Stimulated activated effector memory CD8-positive, alpha-beta T cell treated with anti-CD3 and anti-CD28 coated beads, Interleukin-12 subunit alpha, Interleukin-12 subunit beta, amount 100 ng/mL, for 72 hours (primary cell): ENCODE measurements around the gene TGM1.

Source experiments
- ATAC-seq: fragments of 150-1000 bp; cut with Tn5 transposase; 2 replicates; pipeline ENCODE4 v1.10.0; 2021
- DNase-seq, 2 donors: peaks; one replicate each; pipeline ENCODE4 v3.0.0; 2021 to 2022; ENCODE audit warnings: low spot score in 2 of 2
- H3K27ac Mint-ChIP-seq: one replicate; pipeline ENCODE4 v1.8.0; 2022; ENCODE audit warnings: mild to moderate bottlenecking, mixed read lengths
- H3K36me3 Mint-ChIP-seq: one replicate; pipeline ENCODE4 v1.8.0; 2022; ENCODE audit warnings: mild to moderate bottlenecking, mixed read lengths
- H3K4me1 Mint-ChIP-seq: one replicate; pipeline ENCODE4 v1.8.0; 2022; ENCODE audit warnings: mixed read lengths
- H3K4me3 Mint-ChIP-seq: one replicate; pipeline ENCODE4 v1.8.0; 2022; ENCODE audit warnings: mild to moderate bottlenecking, mixed read lengths
- H3K9me3 Mint-ChIP-seq: one replicate; pipeline ENCODE4 v1.8.0; 2022; ENCODE audit warnings: mixed read lengths

The TGM1 gene

DNA sequence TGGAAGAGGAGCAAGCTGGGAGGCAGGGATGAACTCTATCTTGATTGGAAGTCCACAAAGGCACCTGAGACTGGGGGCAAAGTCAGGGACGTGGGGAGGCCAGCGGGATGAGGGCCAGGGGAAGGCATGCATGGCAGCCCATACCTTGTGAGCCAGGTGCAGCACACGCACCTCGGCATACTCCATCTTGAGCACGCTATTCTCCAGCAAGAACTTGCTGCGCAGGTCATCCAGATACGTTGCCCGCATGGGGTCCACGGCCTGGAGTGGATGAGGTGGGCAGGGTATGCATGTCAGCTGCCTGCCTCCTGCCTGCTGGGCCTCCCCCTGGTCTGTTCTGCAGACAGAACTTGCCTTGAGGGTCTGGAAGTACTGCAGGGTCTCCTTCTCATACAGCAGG lies 4.5 kb upstream of the TGM1 start:
- H3K27ac Mint-ChIP-seq = peak overlapping the region; percentile 9
- no peaks in the 10 kb centered on the region for H3K9me3 Mint-ChIP-seq
- DNase-seq = no peak
- no peak for ATAC-seq
- H3K4me3 Mint-ChIP-seq = no peak overlapping the region
- peaks cover 28% of the 10 kb centered on the region for H3K36me3 Mint-ChIP-seq
- peaks cover 34% of the 10 kb centered on the region for H3K4me1 Mint-ChIP-seq

GRCh38 chr14:24266344-24267244 lies 3.6 kb upstream of the TGM1 start:
- H3K4me3 Mint-ChIP-seq = no peak overlapping the region
- peak overlapping the region; percentile 9 for H3K27ac Mint-ChIP-seq

DNA sequence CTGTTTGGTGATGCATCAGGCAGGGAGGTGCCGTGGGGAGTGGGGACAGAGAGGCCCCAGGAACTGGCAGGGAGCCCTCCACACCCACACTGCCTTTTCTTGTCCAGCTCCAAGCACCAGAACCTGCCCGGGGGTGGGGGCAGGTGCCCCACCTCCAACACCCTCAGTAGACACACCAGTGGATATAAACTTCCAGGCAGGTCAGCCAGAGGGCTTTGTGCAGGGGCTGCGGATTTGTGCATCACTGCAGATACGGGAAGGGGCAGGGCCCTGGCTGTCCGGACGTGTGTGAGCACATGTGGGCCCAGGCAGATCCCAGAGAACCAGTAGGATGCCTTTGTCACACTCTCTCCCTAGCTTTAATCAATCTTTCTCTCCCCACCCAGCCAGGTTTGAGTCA lies 1.3 kb upstream of the TGM1 start:
- no peak for ATAC-seq

More at GRCh38 chr14:24266344-24267244, 3.6 kb upstream of the TGM1 start:
- DNase-seq = no peak
- no peak for ATAC-seq
- Mint-ChIP-seq H3K9me3 (no peaks in the 10 kb centered on the region), H3K36me3 (peaks cover 23% of the 10 kb centered on the region), H3K4me1 (peaks cover 25% of the 10 kb centered on the region)

DNA sequence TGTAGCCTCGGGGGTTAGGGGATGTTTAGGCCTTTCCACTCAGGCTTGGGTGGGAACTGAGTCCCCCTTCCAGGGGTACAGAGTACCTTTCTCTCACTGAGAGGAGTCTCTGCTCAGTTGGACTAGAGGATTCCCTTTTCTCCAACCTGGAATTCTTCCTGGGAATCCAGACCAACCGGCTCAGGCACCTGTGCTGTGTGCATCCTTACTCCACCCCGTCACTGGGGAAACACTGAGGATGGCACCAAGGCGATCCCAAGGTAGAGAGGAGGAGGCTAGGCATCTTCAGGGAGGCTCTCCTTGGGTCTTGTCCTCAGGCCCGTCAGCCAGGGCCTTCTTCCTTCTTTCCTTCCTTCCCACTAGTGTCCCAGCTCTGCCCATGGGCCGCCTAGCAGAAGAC lies 871 bp upstream of the TGM1 start:
- Mint-ChIP-seq H3K4me1 (peaks cover 14% of the 10 kb centered on the region), H3K4me3 (no peak overlapping the region), H3K9me3 (no peaks in the 10 kb centered on the region), H3K27ac (no peak overlapping the region), H3K36me3 (peaks cover 15% of the 10 kb centered on the region)
- DNase-seq (no peak), ATAC-seq (no peak)

More for the DNA sequence above, 1.3 kb upstream of the TGM1 start:
- Mint-ChIP-seq H3K36me3 (peaks cover 19% of the 10 kb centered on the region), H3K4me1 (peaks cover 16% of the 10 kb centered on the region), H3K27ac (no peak overlapping the region), H3K9me3 (no peaks in the 10 kb centered on the region), H3K4me3 (no peak overlapping the region)
- DNase-seq = no peak

GRCh38 chr14:24261969-24262327 lies 1.0 kb downstream of the TGM1 start:
- Mint-ChIP-seq H3K27ac (no peak overlapping the region), H3K36me3 (peaks cover 3% of the 10 kb centered on the region), H3K4me3 (no peak overlapping the region), H3K4me1 (peaks cover 8% of the 10 kb centered on the region), H3K9me3 (no peaks in the 10 kb centered on the region)
- DNase-seq (no peak), ATAC-seq (no peak)

DNA sequence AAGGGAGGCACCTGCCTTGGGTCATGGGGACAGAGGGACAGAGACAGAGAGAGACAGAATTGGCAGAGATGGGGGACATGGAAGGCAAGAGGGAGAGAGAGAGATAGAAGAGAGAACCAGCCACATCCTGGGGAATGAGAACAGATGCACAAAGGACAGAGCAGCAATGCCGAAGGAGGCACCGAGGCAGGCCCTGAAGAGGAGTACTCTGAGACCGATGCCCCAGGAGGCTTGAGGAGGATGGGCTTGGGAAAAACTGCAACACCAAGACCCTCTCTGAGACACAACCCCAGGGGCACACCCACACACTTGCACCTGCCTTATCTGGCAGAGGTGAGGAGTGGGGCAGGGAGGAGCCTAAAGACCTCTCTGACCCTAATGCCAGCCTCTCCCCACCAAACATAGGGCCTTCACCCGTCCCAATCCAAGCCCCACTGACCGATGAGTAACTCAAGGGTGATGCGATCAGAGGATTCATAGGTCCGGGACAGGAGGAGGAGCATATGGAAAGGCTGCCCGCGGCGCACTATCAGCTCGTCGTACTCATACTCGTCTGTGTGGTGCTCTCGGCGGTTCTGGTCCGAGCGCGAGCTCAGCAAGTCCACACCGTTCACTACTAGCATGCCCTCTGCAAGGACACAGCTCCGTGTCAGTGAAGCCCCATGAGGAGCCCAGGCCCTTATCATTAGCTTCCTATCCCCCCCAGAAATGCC lies 1.6 kb downstream of the TGM1 start:
- Mint-ChIP-seq H3K27ac (peak overlapping the region; percentile 49), H3K9me3 (no peaks in the 10 kb centered on the region), H3K4me3 (no peak overlapping the region), H3K36me3 (no peaks in the 10 kb centered on the region), H3K4me1 (peaks cover 3% of the 10 kb centered on the region)
- ATAC-seq (no peak), DNase-seq (no peak)

GRCh38 chr14:24260780-24261157 lies 2.2 kb downstream of the TGM1 start:
- DNase-seq = no peak
- H3K36me3 Mint-ChIP-seq = no peaks in the 10 kb centered on the region

GRCh38 chr14:24260026-24260779 lies 2.8 kb downstream of the TGM1 start:
- H3K4me1 Mint-ChIP-seq = no peaks in the 10 kb centered on the region
- H3K27ac Mint-ChIP-seq = no peak overlapping the region
- H3K4me3 Mint-ChIP-seq = no peak overlapping the region
- no peaks in the 10 kb centered on the region for H3K9me3 Mint-ChIP-seq
- DNase-seq (no peak), ATAC-seq (no peak)
- H3K36me3 Mint-ChIP-seq = peaks cover 2% of the 10 kb centered on the region

More at GRCh38 chr14:24260780-24261157, 2.2 kb downstream of the TGM1 start:
- Mint-ChIP-seq H3K4me1 (no peaks in the 10 kb centered on the region), H3K27ac (peak overlapping the region; percentile 49), H3K9me3 (no peaks in the 10 kb centered on the region), H3K4me3 (no peak overlapping the region)
- no peak for ATAC-seq

- ATAC-seq = no peak
- DNase-seq = no peak
- Mint-ChIP-seq H3K4me3 (no peak overlapping the region), H3K36me3 (peaks cover 5% of the 10 kb centered on the region), H3K4me1 (no peaks in the 10 kb centered on the region), H3K27ac (no peak overlapping the region), H3K9me3 (no peaks in the 10 kb centered on the region)
Observed at GRCh38 chr14:24259282-24260025, 3.5 kb downstream of the TGM1 start.

DNA sequence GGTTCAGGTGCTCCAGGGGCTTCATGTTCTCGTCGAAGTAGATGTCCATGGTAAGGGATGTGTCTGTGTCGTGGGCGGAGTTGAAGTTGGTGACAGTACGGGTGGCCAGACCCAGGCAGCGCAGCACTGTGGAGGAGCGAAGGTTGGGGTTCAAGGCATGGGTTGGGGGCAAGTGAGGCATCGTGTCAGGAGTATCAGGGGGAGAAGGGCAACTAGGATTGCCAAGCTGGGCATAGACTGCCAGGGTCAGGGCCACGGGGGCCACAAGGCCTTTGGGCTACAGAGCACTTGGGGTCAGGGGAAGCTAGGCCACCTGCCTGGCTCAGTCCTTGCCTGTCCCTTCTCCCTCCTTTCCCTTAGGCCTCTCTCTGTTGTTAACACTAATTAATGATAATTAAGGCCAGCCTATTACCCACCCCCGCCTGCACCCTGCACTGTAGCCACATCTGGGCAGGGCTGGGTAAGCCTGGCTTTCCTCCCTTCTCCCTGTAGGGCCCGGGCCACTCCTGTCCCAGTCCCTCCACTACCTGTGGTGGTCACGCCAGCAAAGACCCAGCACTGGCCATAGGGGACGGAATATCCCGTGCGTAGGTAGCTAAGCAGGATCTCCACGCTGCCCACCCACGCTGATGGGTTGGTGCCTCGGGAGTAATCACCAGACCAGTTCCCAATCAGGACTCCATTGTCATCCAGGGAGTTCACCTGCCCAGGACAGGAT lies 4.3 kb downstream of the TGM1 start:
- ATAC-seq = no peak
- H3K4me1 Mint-ChIP-seq = no peaks in the 10 kb centered on the region
- H3K4me3 Mint-ChIP-seq = no peak overlapping the region
- no peaks in the 10 kb centered on the region for H3K9me3 Mint-ChIP-seq
- no peak overlapping the region for H3K27ac Mint-ChIP-seq
- H3K36me3 Mint-ChIP-seq = peaks cover 5% of the 10 kb centered on the region
- DNase-seq = no peak

DNA sequence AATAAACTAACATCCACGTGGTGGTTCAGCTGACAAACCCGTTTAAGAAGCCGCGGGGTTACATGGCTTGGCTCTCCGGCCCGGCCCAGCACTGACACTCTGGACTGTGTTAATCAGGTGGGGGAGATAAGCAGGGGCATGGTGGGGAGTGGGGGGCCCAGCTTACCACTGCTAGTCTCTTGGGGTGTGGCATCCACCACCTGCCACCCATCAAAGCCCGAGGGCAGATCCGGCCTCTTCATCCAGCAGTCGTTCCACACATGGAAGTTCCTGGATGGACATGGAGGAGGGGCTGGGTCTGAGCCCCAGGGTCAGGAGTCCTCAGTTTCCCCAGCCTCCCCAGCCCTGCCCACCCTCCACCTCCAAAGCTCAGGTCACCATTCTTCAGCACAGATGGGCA lies 4.9 kb downstream of the TGM1 start:
- H3K4me3 Mint-ChIP-seq = no peak overlapping the region
- H3K27ac Mint-ChIP-seq = no peak overlapping the region
- no peak for ATAC-seq
- H3K36me3 Mint-ChIP-seq = peaks cover 5% of the 10 kb centered on the region
- no peaks in the 10 kb centered on the region for H3K9me3 Mint-ChIP-seq
- H3K4me1 Mint-ChIP-seq = no peaks in the 10 kb centered on the region
- no peak for DNase-seq

DNA sequence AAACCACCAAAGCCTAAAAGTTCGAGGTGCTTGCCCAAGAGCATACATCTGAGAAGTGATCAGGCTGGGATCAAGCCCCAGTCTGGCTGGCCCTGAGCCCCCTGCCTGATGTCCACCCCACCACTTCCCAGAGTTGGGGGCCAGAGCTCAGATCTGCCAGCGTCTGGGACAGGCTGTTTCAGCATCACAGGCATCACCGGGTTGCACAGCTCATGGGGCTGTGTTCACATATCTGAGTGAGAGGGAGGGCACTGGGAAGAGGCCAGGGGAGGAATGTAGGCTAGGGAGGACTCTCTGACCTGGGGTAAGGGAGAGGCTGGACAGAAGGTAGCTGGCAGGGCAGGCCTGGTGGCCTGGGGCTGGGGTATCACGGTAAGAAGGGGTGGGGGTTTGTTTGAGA lies 6.0 kb downstream of the TGM1 start:
- no peaks in the 10 kb centered on the region for H3K9me3 Mint-ChIP-seq
- no peak for ATAC-seq
- H3K27ac Mint-ChIP-seq = peak overlapping the region; percentile 68
- no peaks in the 10 kb centered on the region for H3K4me1 Mint-ChIP-seq
- no peak for DNase-seq
- H3K36me3 Mint-ChIP-seq = peaks cover 5% of the 10 kb centered on the region
- H3K4me3 Mint-ChIP-seq = no peak overlapping the region

DNA sequence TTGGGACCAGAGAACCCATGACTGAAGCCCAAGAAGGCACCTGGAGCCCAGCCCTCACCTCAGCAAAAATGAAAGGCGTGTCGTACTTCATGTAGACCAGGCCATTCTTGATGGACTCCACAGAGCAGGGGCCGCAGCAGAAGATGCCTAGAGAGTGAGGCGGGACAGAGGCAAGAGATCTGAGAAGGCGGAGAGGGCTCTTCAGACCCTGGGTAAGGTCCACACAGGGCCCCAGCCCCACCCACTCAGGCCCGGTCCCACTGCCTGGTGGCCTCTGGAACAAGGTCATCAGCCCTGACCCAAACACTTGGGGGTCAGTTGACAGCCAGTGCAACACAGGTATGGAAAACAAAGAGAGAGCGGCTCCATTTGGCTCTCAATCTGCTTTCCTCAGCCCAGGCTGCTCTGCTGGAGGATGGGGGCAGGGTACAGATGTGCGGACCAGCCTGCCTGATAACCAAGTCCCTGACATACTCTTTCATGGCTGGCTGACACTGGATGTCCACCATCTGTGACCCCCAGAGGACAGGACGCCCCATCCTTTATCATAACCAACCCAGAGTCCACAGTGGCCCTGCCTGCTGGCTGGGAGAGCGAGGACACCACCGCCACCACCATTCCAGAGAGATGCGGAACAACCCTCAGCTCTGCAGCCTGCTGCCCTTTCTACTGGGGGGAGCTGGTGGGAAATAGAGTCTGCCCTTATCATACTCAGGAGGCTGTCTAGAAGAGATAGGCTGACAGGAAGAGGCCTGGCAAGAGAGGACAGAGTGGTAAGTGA lies 6.9 kb downstream of the TGM1 start:
- H3K4me3 Mint-ChIP-seq = no peak overlapping the region

GRCh38 chr14:24255438-24255837 lies 7.5 kb downstream of the TGM1 start:
- Mint-ChIP-seq H3K4me3 (no peak overlapping the region), H3K27ac (no peak overlapping the region)
- no peak for ATAC-seq

More for the DNA sequence above, 6.9 kb downstream of the TGM1 start:
- Mint-ChIP-seq H3K36me3 (peaks cover 5% of the 10 kb centered on the region), H3K27ac (peak overlapping the region; percentile 68), H3K9me3 (no peaks in the 10 kb centered on the region), H3K4me1 (no peaks in the 10 kb centered on the region)
- no peak for DNase-seq
- ATAC-seq = no peak

More at GRCh38 chr14:24255438-24255837, 7.5 kb downstream of the TGM1 start:
- Mint-ChIP-seq H3K36me3 (peaks cover 5% of the 10 kb centered on the region), H3K4me1 (peaks cover 3% of the 10 kb centered on the region), H3K9me3 (no peaks in the 10 kb centered on the region)
- no peak for DNase-seq
